ENCODE results near the gene LEMD3.

Gene LEMD3

GRCh38 chr12:65169320-65170208 lies at the start of gene LEMD3:
Gene LEMD3, plus strand, starts transcription at chr12:65169583. Its CDS starts 14 bp downstream, at chr12:65169597.
- Mint-ChIP-seq H3K4me1 (peaks cover 5% of the 10 kb centered on the region), H3K4me3 (peak within 1 kb of the TSS; percentile 93), H3K27me3 (no peaks in the 10 kb centered on the region), H3K36me3 (peaks cover 13% of the 10 kb centered on the region), H3K9me3 (no peaks in the 10 kb centered on the region), H3K27ac (peak within 1 kb of the TSS; percentile 99)

- H3K27ac Mint-ChIP-seq: no peak within 1 kb of the TSS
- H3K36me3 Mint-ChIP-seq: no peaks in the 10 kb centered on the region
- peaks cover 11% of the 10 kb centered on the region for H3K4me1 Mint-ChIP-seq
- H3K9me3 Mint-ChIP-seq: no peaks in the 10 kb centered on the region
- H3K27me3 Mint-ChIP-seq: peaks cover 29% of the 10 kb centered on the region
- peak within 1 kb of the TSS; percentile 74 for H3K4me3 Mint-ChIP-seq
Observed at GRCh38 chr12:65121049-65121955, 48.1 kb upstream of the LEMD3 start, which contains the start of gene WIF1. Gene WIF1, minus strand, starts transcription at chr12:65121305. Its CDS starts 114 bp downstream, at chr12:65121191.

- H3K27ac Mint-ChIP-seq: no peak overlapping the region
- H3K4me1 Mint-ChIP-seq: peaks cover 11% of the 10 kb centered on the region
- H3K9me3 Mint-ChIP-seq: no peaks in the 10 kb centered on the region
- H3K4me3 Mint-ChIP-seq: peak overlapping the region; percentile 45
- H3K36me3 Mint-ChIP-seq: no peaks in the 10 kb centered on the region
- peaks cover 26% of the 10 kb centered on the region for H3K27me3 Mint-ChIP-seq
Observed at GRCh38 chr12:65121956-65122469, 47.4 kb upstream of the LEMD3 start.

- no peak overlapping the region for H3K4me3 Mint-ChIP-seq
Observed at GRCh38 chr12:65122703-65123102, 46.7 kb upstream of the LEMD3 start.

GRCh38 chr12:65123435-65124063 lies 45.8 kb upstream of the LEMD3 start:
- Mint-ChIP-seq H3K27me3 (peaks cover 25% of the 10 kb centered on the region), H3K36me3 (no peaks in the 10 kb centered on the region), H3K4me3 (no peak overlapping the region), H3K9me3 (no peaks in the 10 kb centered on the region), H3K4me1 (peaks cover 11% of the 10 kb centered on the region), H3K27ac (no peak overlapping the region)

More at GRCh38 chr12:65122703-65123102, 46.7 kb upstream of the LEMD3 start:
- no peaks in the 10 kb centered on the region for H3K9me3 Mint-ChIP-seq
- H3K36me3 Mint-ChIP-seq: no peaks in the 10 kb centered on the region
- no peak overlapping the region for H3K27ac Mint-ChIP-seq
- H3K27me3 Mint-ChIP-seq: peaks cover 28% of the 10 kb centered on the region
- H3K4me1 Mint-ChIP-seq: peaks cover 11% of the 10 kb centered on the region

- Mint-ChIP-seq H3K27ac (no peak overlapping the region), H3K4me3 (no peak overlapping the region), H3K4me1 (peaks cover 11% of the 10 kb centered on the region), H3K36me3 (no peaks in the 10 kb centered on the region), H3K27me3 (peaks cover 22% of the 10 kb centered on the region), H3K9me3 (no peaks in the 10 kb centered on the region)
Observed at GRCh38 chr12:65125247-65125646, 44.1 kb upstream of the LEMD3 start.

GRCh38 chr12:65125975-65126374 lies 43.4 kb upstream of the LEMD3 start:
- Mint-ChIP-seq H3K27ac (no peak overlapping the region), H3K4me3 (no peak overlapping the region), H3K4me1 (peaks cover 5% of the 10 kb centered on the region), H3K27me3 (peaks cover 17% of the 10 kb centered on the region), H3K36me3 (no peaks in the 10 kb centered on the region), H3K9me3 (no peaks in the 10 kb centered on the region)

GRCh38 chr12:65126482-65126881 lies 42.9 kb upstream of the LEMD3 start:
- Mint-ChIP-seq H3K36me3 (no peaks in the 10 kb centered on the region), H3K27me3 (peaks cover 21% of the 10 kb centered on the region), H3K4me3 (no peak overlapping the region), H3K4me1 (peaks cover 3% of the 10 kb centered on the region), H3K27ac (no peak overlapping the region), H3K9me3 (no peaks in the 10 kb centered on the region)

GRCh38 chr12:65133879-65134278 lies 35.5 kb upstream of the LEMD3 start:
- Mint-ChIP-seq H3K9me3 (peaks cover 6% of the 10 kb centered on the region), H3K4me1 (no peaks in the 10 kb centered on the region), H3K27ac (no peak overlapping the region), H3K4me3 (no peak overlapping the region), H3K27me3 (peaks cover 10% of the 10 kb centered on the region), H3K36me3 (peaks cover 4% of the 10 kb centered on the region)

- Mint-ChIP-seq H3K36me3 (peaks cover 4% of the 10 kb centered on the region), H3K4me1 (no peaks in the 10 kb centered on the region), H3K27me3 (peaks cover 11% of the 10 kb centered on the region), H3K27ac (no peak overlapping the region), H3K9me3 (peaks cover 6% of the 10 kb centered on the region), H3K4me3 (no peak overlapping the region)
Observed at GRCh38 chr12:65139389-65139788, 30.0 kb upstream of the LEMD3 start.

GRCh38 chr12:65140738-65141137 lies 28.6 kb upstream of the LEMD3 start:
- Mint-ChIP-seq H3K4me1 (no peaks in the 10 kb centered on the region), H3K27me3 (peaks cover 16% of the 10 kb centered on the region)

GRCh38 chr12:65147312-65147905 lies 22.0 kb upstream of the LEMD3 start:
- Mint-ChIP-seq H3K4me1 (no peaks in the 10 kb centered on the region), H3K27ac (no peak overlapping the region), H3K27me3 (peaks cover 19% of the 10 kb centered on the region)

More at GRCh38 chr12:65140738-65141137, 28.6 kb upstream of the LEMD3 start:
- H3K36me3 Mint-ChIP-seq: peaks cover 4% of the 10 kb centered on the region
- H3K9me3 Mint-ChIP-seq: peaks cover 6% of the 10 kb centered on the region
- H3K4me3 Mint-ChIP-seq: no peak overlapping the region
- H3K27ac Mint-ChIP-seq: no peak overlapping the region

GRCh38 chr12:65152012-65152411 lies 17.4 kb upstream of the LEMD3 start:
- H3K9me3 Mint-ChIP-seq: no peaks in the 10 kb centered on the region
- H3K36me3 Mint-ChIP-seq: no peaks in the 10 kb centered on the region
- H3K4me1 Mint-ChIP-seq: peaks cover 16% of the 10 kb centered on the region
- no peak overlapping the region for H3K27ac Mint-ChIP-seq
- no peak overlapping the region for H3K4me3 Mint-ChIP-seq
- H3K27me3 Mint-ChIP-seq: peaks cover 12% of the 10 kb centered on the region

More at GRCh38 chr12:65147312-65147905, 22.0 kb upstream of the LEMD3 start:
- H3K9me3 Mint-ChIP-seq: no peaks in the 10 kb centered on the region
- no peak overlapping the region for H3K4me3 Mint-ChIP-seq
- H3K36me3 Mint-ChIP-seq: no peaks in the 10 kb centered on the region

- H3K27ac Mint-ChIP-seq: no peak overlapping the region
- H3K4me1 Mint-ChIP-seq: peaks cover 16% of the 10 kb centered on the region
- H3K36me3 Mint-ChIP-seq: no peaks in the 10 kb centered on the region
- no peaks in the 10 kb centered on the region for H3K9me3 Mint-ChIP-seq
- no peak overlapping the region for H3K4me3 Mint-ChIP-seq
- peaks cover 12% of the 10 kb centered on the region for H3K27me3 Mint-ChIP-seq
Observed at GRCh38 chr12:65152596-65152995, 16.8 kb upstream of the LEMD3 start.

GRCh38 chr12:65155784-65156183 lies 13.6 kb upstream of the LEMD3 start:
- H3K9me3 Mint-ChIP-seq: no peaks in the 10 kb centered on the region
- H3K27ac Mint-ChIP-seq: peak overlapping the region; percentile 5
- peaks cover 7% of the 10 kb centered on the region for H3K27me3 Mint-ChIP-seq
- H3K4me3 Mint-ChIP-seq: no peak overlapping the region
- H3K4me1 Mint-ChIP-seq: peaks cover 16% of the 10 kb centered on the region
- no peaks in the 10 kb centered on the region for H3K36me3 Mint-ChIP-seq
